ENCODE results near the gene OPA1.

OPA1 gene

GRCh38 chr3:193744048-193744821 lies 151.2 kb downstream of the OPA1 start:
- no peak for DNase-seq

- no peak for DNase-seq
Observed at GRCh38 chr3:193744822-193745684, 152.0 kb downstream of the OPA1 start.

GRCh38 chr3:193746832-193747231 lies 153.8 kb downstream of the OPA1 start:
- DNase-seq = no peak
